Mononuclear cell (primary cell): ENCODE measurements around the gene TMEM62. TPM values are rescaled to one million over a fixed set of nuclear protein-coding genes. Genes with fewer than 3 reads are reported as not detected.
"Not testable (repeated sequence)": the region's sequence is repeated elsewhere in the genome, so short reads cannot be mapped to it uniquely, and the experiment has no call there.

ENCODE experiments used
- H3K27me3 ChIP-seq: 2 replicates; pipeline ENCODE4 v1.6.0; 2011; ENCODE audit warnings: low read length, control low read depth; ENCODE audit not compliant: insufficient read depth
- H3K4me1 ChIP-seq: 2 replicates; pipeline ENCODE4 v1.5.1; 2011; ENCODE audit warnings: mild to moderate bottlenecking, low read length, control low read depth; ENCODE audit not compliant: insufficient read depth
- H3K4me3 ChIP-seq: 2 replicates; pipeline ENCODE4 v1.5.1; 2011; ENCODE audit warnings: mild to moderate bottlenecking, low read length, moderate library complexity
- H3K9me3 ChIP-seq: 2 replicates; pipeline ENCODE4 v1.5.1; 2011; ENCODE audit warnings: low read depth, mild to moderate bottlenecking, control low read depth, low read length
- total RNA-seq: library from RNA; depleted of rRNA; stranded (reverse); fragments of >200 nt; gene quantifications from one replicate; pipeline ENCODE4 v1.2.3, GENCODE V29; 2012

TMEM62 gene
- total RNA-seq, 1 donor = 28.8 TPM

- H3K4me3 ChIP-seq = peak overlapping the region; percentile 78
- H3K9me3 ChIP-seq = no peaks in the 10 kb centered on the region
- peaks cover 26% of the 10 kb centered on the region for H3K4me1 ChIP-seq
- H3K27me3 ChIP-seq = no peaks in the 10 kb centered on the region
These were observed 51.2 kb downstream of the TMEM62 start for GRCh38 chr15:43184407-43185124.

GRCh38 chr15:43185157-43186002, 52.0 kb downstream of the TMEM62 start, which contains the start of gene CCNDBP1:
Gene CCNDBP1 (plus strand): TSS chr15:43185403. CDS start chr15:43185499, 96 bp downstream.
- no peaks in the 10 kb centered on the region for H3K27me3 ChIP-seq
- peak within 1 kb of the TSS; percentile 78 for H3K4me3 ChIP-seq
- H3K4me1 ChIP-seq = peaks cover 26% of the 10 kb centered on the region
- H3K9me3 ChIP-seq = no peaks in the 10 kb centered on the region

- Histone ChIP-seq H3K27me3 (no peaks in the 10 kb centered on the region), H3K9me3 (no peaks in the 10 kb centered on the region), H3K4me3 (peak overlapping the region; percentile 78), H3K4me1 (peaks cover 26% of the 10 kb centered on the region)
These were observed 52.6 kb downstream of the TMEM62 start for GRCh38 chr15:43186003-43186353.

- Histone ChIP-seq H3K9me3 (no peaks in the 10 kb centered on the region), H3K4me3 (no peak overlapping the region), H3K27me3 (no peaks in the 10 kb centered on the region), H3K4me1 (peaks cover 26% of the 10 kb centered on the region)
These were observed 54.3 kb downstream of the TMEM62 start for GRCh38 chr15:43187544-43188155.

- Histone ChIP-seq H3K4me1 (peaks cover 26% of the 10 kb centered on the region), H3K9me3 (no peaks in the 10 kb centered on the region), H3K4me3 (no peak overlapping the region), H3K27me3 (no peaks in the 10 kb centered on the region)
These were observed 55.9 kb downstream of the TMEM62 start for GRCh38 chr15:43189296-43189695.

- H3K9me3 ChIP-seq = no peaks in the 10 kb centered on the region
- H3K4me3 ChIP-seq = no peak overlapping the region
- no peaks in the 10 kb centered on the region for H3K27me3 ChIP-seq
- H3K4me1 ChIP-seq = peaks cover 21% of the 10 kb centered on the region
These were observed 56.8 kb downstream of the TMEM62 start for GRCh38 chr15:43190178-43190577.

GRCh38 chr15:43193710-43194109, 60.3 kb downstream of the TMEM62 start:
- Histone ChIP-seq H3K27me3 (no peaks in the 10 kb centered on the region), H3K9me3 (no peaks in the 10 kb centered on the region), H3K4me3 (no peak overlapping the region), H3K4me1 (no peaks in the 10 kb centered on the region)

- no peaks in the 10 kb centered on the region for H3K9me3 ChIP-seq
- H3K4me3 ChIP-seq = no peak overlapping the region
- H3K4me1 ChIP-seq = no peaks in the 10 kb centered on the region
- no peaks in the 10 kb centered on the region for H3K27me3 ChIP-seq
These were observed 61.4 kb downstream of the TMEM62 start for GRCh38 chr15:43194795-43195194.

- Histone ChIP-seq H3K9me3 (no peaks in the 10 kb centered on the region), H3K4me3 (no peak overlapping the region), H3K27me3 (no peaks in the 10 kb centered on the region), H3K4me1 (no peaks in the 10 kb centered on the region)
These were observed 63.6 kb downstream of the TMEM62 start for GRCh38 chr15:43196760-43197548.

GRCh38 chr15:43197773-43198172, 64.4 kb downstream of the TMEM62 start:
- H3K4me1 ChIP-seq = not testable (repeated sequence)

GRCh38 chr15:43198556-43198955, 65.2 kb downstream of the TMEM62 start:
- not testable (repeated sequence) for H3K9me3 ChIP-seq, H3K27me3 ChIP-seq, H3K4me3 ChIP-seq, H3K4me1 ChIP-seq

More at GRCh38 chr15:43197773-43198172, 64.4 kb downstream of the TMEM62 start:
- not testable (repeated sequence) for H3K9me3 ChIP-seq, H3K4me3 ChIP-seq, H3K27me3 ChIP-seq

GRCh38 chr15:43198992-43199391, 65.6 kb downstream of the TMEM62 start:
- no peaks in the 10 kb centered on the region for H3K4me1 ChIP-seq
- no peaks in the 10 kb centered on the region for H3K9me3 ChIP-seq
- no peaks in the 10 kb centered on the region for H3K27me3 ChIP-seq
- H3K4me3 ChIP-seq = no peak overlapping the region

GRCh38 chr15:43199945-43200488, 66.6 kb downstream of the TMEM62 start:
- Histone ChIP-seq H3K27me3 (no peaks in the 10 kb centered on the region), H3K4me3 (no peak overlapping the region), H3K4me1 (no peaks in the 10 kb centered on the region), H3K9me3 (no peaks in the 10 kb centered on the region)

GRCh38 chr15:43204016-43204901, 70.9 kb downstream of the TMEM62 start:
- H3K4me3 ChIP-seq = no peak overlapping the region
- H3K4me1 ChIP-seq = no peaks in the 10 kb centered on the region
- no peaks in the 10 kb centered on the region for H3K27me3 ChIP-seq
- no peaks in the 10 kb centered on the region for H3K9me3 ChIP-seq
